Loucy (cell line): ENCODE measurements around the gene TMEM191C.

ENCODE experiments used
- CTCF ChIP-seq: fragments of 200-600 bp; sonication (generic); conservative IDR thresholded peaks from 2 replicates; pipeline ENCODE4 v1.5.1; 2014; ENCODE audit warnings: mild to moderate bottlenecking, antibody characterized with exemption, low read length
- EZH2phosphoT487 ChIP-seq: fragments of 200-600 bp; IDR thresholded peaks from 2 replicates; pipeline ENCODE4 v1.6.1; 2018; ENCODE audit warnings: antibody characterized with exemption, mild to moderate bottlenecking, moderate library complexity, borderline replicate concordance

GRCh38 chr22:21445437-21446127 is 21.6 kb upstream of the TMEM191C start:
- no peak for TF ChIP-seq CTCF
- TF ChIP-seq EZH2phosphoT487: no peak
